K562 (cell line): ENCODE measurements around the gene HPN. TPM values are rescaled to one million over a fixed set of nuclear protein-coding genes. Genes with fewer than 3 reads are reported as not detected.
A peak's percentile ranks its signal among the peaks of the same experiment; 100 is the strongest.

Source experiments
- ATAC-seq: fragments of 200-7000 bp; cut with Tn5 transposase; 3 replicates; pipeline ENCODE4 v1.9.1; 2020; ENCODE audit warnings: moderate library complexity
- BruUV-seq: library from RNA; stranded (reverse); fragments of 400-500 nt; replicated peaks from 2 replicates; lab custom pipeline; 2021; lab: Mats Ljungman, UMichigan
- CTCF ChIA-PET: fragments of 300-600 bp; formaldehyde crosslinking; extraction: SDS; loops from one replicate; lab custom pipeline; 2021; ENCODE audit warnings: low intra/inter-chr PET ratio; lab: Yijun Ruan, JAX
- POLR2A ChIA-PET: fragments of 300-600, 350-650 bp; sonication (Branson Sonifier 250); formaldehyde crosslinking; extraction: SDS; loops from one replicate; lab custom pipeline; 2021; ENCODE audit warnings: antibody characterized with exemption, inconsistent platforms; lab: Yijun Ruan, JAX
- DNase-seq, 4 experiments: peaks; one replicate each; pipeline versions ENCODE4 v3.0.0 to v3.0.0-alpha.2; 2011 to 2018; ENCODE audit warnings: low spot score in 3 of 4, mixed read lengths in 3 of 4; ENCODE audit errors: extremely low read depth in 1 of 4
- FAIRE-seq: peaks from 2 replicates; lab custom pipeline; 2011; peaks lifted over from hg19 to GRCh38; lab: Jason Lieb, UNC
- H2AFZ ChIP-seq: 2 replicates; pipeline ENCODE4 v1.6.0; 2011; ENCODE audit warnings: low read depth, low read length, control low read depth, inconsistent platforms
- H3K27ac ChIP-seq: fragments of 200-600 bp; 3 replicates; pipeline ENCODE4 v1.8.0; 2011; ENCODE audit warnings: low read depth, mild to moderate bottlenecking, control low read depth, inconsistent platforms, low read length, moderate library complexity, mixed read lengths; ENCODE audit errors: extremely low read depth
- H3K27me3 ChIP-seq, 2 experiments: fragments of 300-600 bp in 1 of 2; 2 replicates in 1 of 2; 3 replicates in 1 of 2; pipeline versions ENCODE4 v1.6.0 to v1.8.0; 2011; ENCODE audit warnings: inconsistent platforms in 2 of 2, low read length in 2 of 2, mild to moderate bottlenecking in 1 of 2, mixed read lengths in 1 of 2, moderate library complexity in 1 of 2; ENCODE audit not compliant: control insufficient read depth in 2 of 2, insufficient read depth in 2 of 2
- H3K36me3 ChIP-seq: fragments of 300-600 bp; 3 replicates; pipeline ENCODE4 v1.8.0; 2011; ENCODE audit warnings: mild to moderate bottlenecking, low read length, inconsistent platforms; ENCODE audit not compliant: control insufficient read depth, insufficient read depth
- H3K4me1 ChIP-seq, 2 experiments: fragments of 200-600 bp in 1 of 2; replicated peaks in 1 of 2; 2 replicates in 1 of 2; 3 replicates in 1 of 2; pipeline versions ENCODE4 v1.5.1 to v1.8.0; 2011; ENCODE audit warnings: inconsistent platforms in 2 of 2, low read length in 2 of 2, mild to moderate bottlenecking in 1 of 2, mixed read lengths in 1 of 2, moderate library complexity in 1 of 2; ENCODE audit not compliant: control insufficient read depth in 2 of 2, insufficient read depth in 2 of 2
- H3K4me2 ChIP-seq: 2 replicates; pipeline ENCODE4 v1.6.1; 2011; ENCODE audit warnings: low read length, control low read depth, inconsistent platforms, mixed read lengths; ENCODE audit not compliant: insufficient read depth
- H3K4me3 ChIP-seq: fragments of 200-600 bp; sonication (generic), shearing (Covaris generic); 2 replicates; pipeline ENCODE4 v1.5.1; 2016; ENCODE audit warnings: control low read depth, inconsistent platforms
- H3K79me2 ChIP-seq: fragments of 200-600 bp; 3 replicates; pipeline ENCODE4 v1.8.0; 2011; ENCODE audit warnings: low read length, inconsistent platforms; ENCODE audit not compliant: control insufficient read depth, insufficient read depth
- H3K9ac ChIP-seq, 2 experiments: 2 replicates each; pipeline versions ENCODE4 v1.6.0 to v1.6.1; 2011; ENCODE audit warnings: low read depth in 2 of 2, low read length in 2 of 2, control low read depth in 1 of 2, inconsistent platforms in 1 of 2, mild to moderate bottlenecking in 1 of 2, mixed read lengths in 1 of 2; ENCODE audit not compliant: insufficient read depth in 1 of 2
- H3K9me1 ChIP-seq: one replicate; pipeline ENCODE4 v1.6.0; 2011; ENCODE audit warnings: inconsistent platforms, mild to moderate bottlenecking, low read length, moderate library complexity; ENCODE audit not compliant: control insufficient read depth, insufficient read depth
- H3K9me3 ChIP-seq: replicated peaks from 2 replicates; pipeline ENCODE4 v1.5.1; 2011; ENCODE audit warnings: low read depth, low read length, inconsistent platforms; ENCODE audit not compliant: control insufficient read depth, insufficient read depth
- H4K20me1 ChIP-seq: replicated peaks from 2 replicates; pipeline ENCODE4 v1.6.1; 2011; ENCODE audit warnings: low read length, inconsistent platforms, mixed read lengths; ENCODE audit not compliant: control insufficient read depth, insufficient read depth
- PKNOX1 ChIP-seq: fragments of 450-650 bp; IDR thresholded peaks from 2 replicates; pipeline ENCODE4 v1.6.1; 2016
- RBFOX2 ChIP-seq: fragments of 200-400 bp; formaldehyde crosslinking; IDR thresholded peaks from 2 replicates; pipeline ENCODE4 v1.6.1; 2017; ENCODE audit warnings: low read depth, mild to moderate bottlenecking, low read length, moderate library complexity
- RHOXF2B ChIP-seq: fragments of 250-450 bp; sonication (Bioruptor Pico); conservative IDR thresholded peaks from 2 replicates; pipeline ENCODE4 v1.5.1; 2021
- ZKSCAN1 ChIP-seq: fragments of 150-350 bp; IDR thresholded peaks from 2 replicates; pipeline ENCODE4 v1.6.1; 2016; ENCODE audit warnings: low read depth, low read length
- whole genome bisulfite sequencing: fragments of 100-300 bp; shearing (Covaris generic); methylation state at CpG from one replicate; pipeline ENCODE4 v1.1.6; 2016; ENCODE audit warnings: low coverage, mixed read lengths; ENCODE audit not compliant: insufficient coverage; ENCODE audit errors: missing lambda C conversion rate; 5-methylcytosine and 5-hydroxymethylcytosine counted together
- in situ Hi-C: fragments of 300-500 bp; cut with MboI; formaldehyde crosslinking; loops from 4 replicates; pipeline ENCODE4 v1.15.0; 2018; ENCODE audit warnings: inconsistent platforms, mixed read lengths
- intact Hi-C: fragments of 100-400 bp; cut with micrococcal nuclease; formaldehyde crosslinking; loops from 2 replicates; pipeline ENCODE4 v1.14.2; 2022
- polyA plus RNA-seq, 8 experiments: library from polyadenylated mRNA; depleted of rRNA in 4 of 8; stranded (reverse) in 5 of 8; unstranded in 3 of 8; fragments of >200 nt; fragmentation: Nextera tagmentation in 2 of 8; fragmentation: Illumina TruSeq in 1 of 8; extraction: Ambion mirVana in 2 of 8; extraction: Trizol in 1 of 8; gene quantifications; 2 replicates each; pipeline versions ENCODE4 v1.2.1 to v1.2.3, GENCODE V29; 2011 to 2014; ENCODE audit warnings: inconsistent platforms in 1 of 8, missing spikeins in 1 of 8
- total RNA-seq, 7 experiments: library from RNA; depleted of rRNA in 6 of 7; stranded (reverse); fragments of >200 nt in 6 of 7; fragmentation: Illumina TruSeq in 2 of 7; extraction: Trizol in 2 of 7; gene quantifications; 2 replicates each; pipeline versions ENCODE4 v1.2.1 to v1.2.3, GENCODE V29; 2011 to 2021; ENCODE audit warnings: low replicate concordance in 1 of 7

The HPN gene
- total and polyA plus RNA-seq, 9 of the 15 experiments (the other 6 are each of a cell fraction or from before 2014, with no cell fraction given) = 0.10 to 0.20 TPM; not detected in 7

- Histone ChIP-seq H4K20me1 (no peaks in the 10 kb centered on the region), H3K27ac (no peak overlapping the region), H3K9ac (peak overlapping the region in 1 of 2 experiments; percentile 40; a peak in 2 of 4 replicates), H3K79me2 (peaks cover 1% of the 10 kb centered on the region; the same call in 1 of the 3 replicates), H3K9me1 (peaks cover 4% of the 10 kb centered on the region), H2AFZ (no peak overlapping the region), H3K4me3 (no peak overlapping the region), H3K4me2 (no peak overlapping the region), H3K9me3 (no peaks in the 10 kb centered on the region), H3K27me3 (no peaks in the 10 kb centered on the region), H3K36me3 (peaks cover 78% of the 10 kb centered on the region), H3K4me1 (peaks cover 0 to 28% of the 10 kb centered on the region in 2 experiments; a peak in 2 of 5 replicates)
- peak; percentile 29 for FAIRE-seq
- no peak for DNase-seq
- 94% methylated on average over 16 of the region's 18 CpGs for WGBS
- ATAC-seq = no peak
- intact Hi-C loops (loop anchor here (2.0 kb wide), 1 partner anchor 277 kb away; the partner anchor contains the start of gene ZNF181), in situ Hi-C loops (loop anchor here (5.0 kb wide), 1 partner anchor 170 kb away; no protein-coding TSS in a partner anchor)
- BruUV-seq = no TSS peak
- TF ChIP-seq RBFOX2 = 0 out of 2 replicates have a peak, but pooled peaks have one; percentile 27
- no peak for TF ChIP-seq PKNOX1
- no peak for TF ChIP-seq RHOXF2B (CRISPR knock-in tag)
- TF ChIP-seq ZKSCAN1 = peak; percentile 64
- ChIA-PET POLR2A (interaction anchor here (0.8 to 1.2 kb wide), 4 partner anchors 13 to 121 kb away, joined by 3 to 5 read pairs (median 4); partner anchors contain the start of gene ZNF30), CTCF (interaction anchor here (0.6 to 2.7 kb wide), 4 partner anchors 38 to 372 kb away, joined by 3 to 28 read pairs (median 3); partner anchors contain the start of gene ZNF181)
These were observed 29.5 kb upstream of the HPN start for GRCh38 chr19:35011737-35012682.
